ENCODE data around the gene SPTLC2. TPM values are rescaled to one million over a fixed set of nuclear protein-coding genes. Genes with fewer than 3 reads are reported as not detected.

SPTLC2 gene
- total RNA-seq, 1 experiment from 2014 or later: 17.9 TPM

Other genes starting within 250 kb of the SPTLC2 start
- gene TMED8, start 239.5 kb downstream of the SPTLC2 start, total RNA-seq (2014; rRNA removed; shearing (Covaris generic)): 5.3 and 6.1 TPM in 2 replicates
- gene SAMD15, start 239.3 kb downstream of the SPTLC2 start, total RNA-seq (2014; rRNA removed; shearing (Covaris generic)): 5.8 and 6.6 TPM in 2 replicates
- not detected in 2 replicates for gene NOXRED1, start 193.1 kb downstream of the SPTLC2 start, total RNA-seq (2014; rRNA removed; shearing (Covaris generic))
- gene VIPAS39, start 159.0 kb downstream of the SPTLC2 start, total RNA-seq (2014; rRNA removed; shearing (Covaris generic)): 29.0 and 30.2 TPM in 2 replicates
- 141 and 215 TPM in 2 replicates for gene AHSA1, start 158.5 kb downstream of the SPTLC2 start, total RNA-seq (2014; rRNA removed; shearing (Covaris generic))
- 0.37 and 0.68 TPM in 2 replicates for gene ISM2, start 117.8 kb downstream of the SPTLC2 start, total RNA-seq (2014; rRNA removed; shearing (Covaris generic))
- gene ALKBH1, start 91.4 kb upstream of the SPTLC2 start, total RNA-seq (2014; rRNA removed; shearing (Covaris generic)): 11.3 and 30.8 TPM in 2 replicates
- 400 and 448 TPM in 2 replicates for gene SLIRP, start 91.5 kb upstream of the SPTLC2 start, total RNA-seq (2014; rRNA removed; shearing (Covaris generic))
- 50.4 and 91.2 TPM in 2 replicates for gene SNW1, start 144.5 kb upstream of the SPTLC2 start, total RNA-seq (2014; rRNA removed; shearing (Covaris generic))
- gene ADCK1, start 183.5 kb upstream of the SPTLC2 start, total RNA-seq (2014; rRNA removed; shearing (Covaris generic)): 4.4 and 11.8 TPM in 2 replicates

All from G401 (cell line).